GM06990 (cell line): Measurements from ENCODE around the gene MTA1.

Experiments used
- DNase-seq: peaks from one replicate; pipeline ENCODE4 v3.0.0-alpha.2; 2011; ENCODE audit not compliant: insufficient read length; ENCODE audit errors: extremely low read depth
- H3K27me3 ChIP-seq: replicated peaks from 2 replicates; pipeline ENCODE4 v1.6.0; 2011; ENCODE audit warnings: low read length; ENCODE audit not compliant: control insufficient read depth, insufficient read depth
- H3K36me3 ChIP-seq: 2 replicates; pipeline ENCODE4 v1.5.1; 2011; ENCODE audit warnings: low read length; ENCODE audit not compliant: control insufficient read depth, insufficient read depth
- H3K4me3 ChIP-seq: replicated peaks from 2 replicates; pipeline ENCODE4 v1.5.1; 2011; ENCODE audit warnings: low read depth, mild to moderate bottlenecking, control low read depth, low read length
- CTCF ChIP-seq: IDR thresholded peaks from 2 replicates; pipeline ENCODE4 v1.5.1; 2011; ENCODE audit warnings: low read length, control low read depth, mild to moderate bottlenecking, inconsistent platforms; ENCODE audit not compliant: insufficient read depth, poor library complexity, severe bottlenecking

Gene MTA1

GRCh38 chr14:105385698-105386365 lies 33.8 kb upstream of the MTA1 start:
- no peaks in the 10 kb centered on the region for H3K36me3 ChIP-seq
- no peaks in the 10 kb centered on the region for H3K27me3 ChIP-seq
- no peak for TF ChIP-seq CTCF
- peak; percentile 4 for DNase-seq
- no peak overlapping the region for H3K4me3 ChIP-seq

- Histone ChIP-seq H3K27me3 (no peaks in the 10 kb centered on the region), H3K4me3 (no peak overlapping the region), H3K36me3 (no peaks in the 10 kb centered on the region)
- DNase-seq = peak; percentile 7
- no peak for TF ChIP-seq CTCF
These were observed 32.8 kb upstream of the MTA1 start for GRCh38 chr14:105386581-105387529.

- Histone ChIP-seq H3K4me3 (no peak overlapping the region), H3K27me3 (no peaks in the 10 kb centered on the region), H3K36me3 (no peaks in the 10 kb centered on the region)
- no peak for TF ChIP-seq CTCF
- DNase-seq = peak; percentile 2
These were observed 32.1 kb upstream of the MTA1 start for GRCh38 chr14:105387530-105387922.

- no peaks in the 10 kb centered on the region for H3K27me3 ChIP-seq
- no peak overlapping the region for H3K4me3 ChIP-seq
- TF ChIP-seq CTCF = no peak
- H3K36me3 ChIP-seq = no peaks in the 10 kb centered on the region
- DNase-seq = peak; percentile 6
These were observed 31.3 kb upstream of the MTA1 start for GRCh38 chr14:105388110-105388951.

- Histone ChIP-seq H3K36me3 (no peaks in the 10 kb centered on the region), H3K4me3 (no peak overlapping the region), H3K27me3 (no peaks in the 10 kb centered on the region)
- DNase-seq = peak; percentile 8
- no peak for TF ChIP-seq CTCF
These were observed 30.7 kb upstream of the MTA1 start for GRCh38 chr14:105388976-105389375.
